RWPE1 (cell line): Measurements from ENCODE around the gene RDH14.

Experiments used
- CTCF ChIA-PET: fragments of 350-600 bp; sonication (Branson Sonifier 250); formaldehyde crosslinking; extraction: SDS; loops from one replicate; lab custom pipeline; 2021; lab: Yijun Ruan, JAX
- POLR2A ChIA-PET: fragments of 400-600 bp; formaldehyde crosslinking; extraction: SDS; loops from one replicate; lab custom pipeline; 2020; ENCODE audit warnings: antibody characterized with exemption; ENCODE audit not compliant: low non-redundant PET; lab: Yijun Ruan, JAX
- DNase-seq: peaks from one replicate; pipeline ENCODE4 v3.0.0; 2012; ENCODE audit warnings: low spot score
- H3K27ac ChIP-seq: fragments of 450-650 bp; 2 replicates; pipeline ENCODE4 v1.5.1; 2017
- CTCF ChIP-seq: fragments of 450-650 bp; conservative IDR thresholded peaks from 2 replicates; pipeline ENCODE4 v1.5.1; 2017; ENCODE audit warnings: low read depth, mild to moderate bottlenecking

RDH14 gene

GRCh38 chr2:18517386-18517785, 43.1 kb downstream of the RDH14 start:
- no peak for DNase-seq
- POLR2A ChIA-PET = no interaction called here
- TF ChIP-seq CTCF = no peak
- no peak overlapping the region for H3K27ac ChIP-seq
- CTCF ChIA-PET = no interaction called here

- ChIA-PET CTCF (no interaction called here), POLR2A (no interaction called here)
- H3K27ac ChIP-seq = no peak overlapping the region
- DNase-seq = no peak
- TF ChIP-seq CTCF = no peak
Measured at GRCh38 chr2:18516112-18516511, 44.3 kb downstream of the RDH14 start.

GRCh38 chr2:18514526-18515461, 45.7 kb downstream of the RDH14 start:
- ChIA-PET CTCF (no interaction called here), POLR2A (no interaction called here)
- H3K27ac ChIP-seq = no peak overlapping the region
- DNase-seq = no peak
- no peak for TF ChIP-seq CTCF

DNA sequence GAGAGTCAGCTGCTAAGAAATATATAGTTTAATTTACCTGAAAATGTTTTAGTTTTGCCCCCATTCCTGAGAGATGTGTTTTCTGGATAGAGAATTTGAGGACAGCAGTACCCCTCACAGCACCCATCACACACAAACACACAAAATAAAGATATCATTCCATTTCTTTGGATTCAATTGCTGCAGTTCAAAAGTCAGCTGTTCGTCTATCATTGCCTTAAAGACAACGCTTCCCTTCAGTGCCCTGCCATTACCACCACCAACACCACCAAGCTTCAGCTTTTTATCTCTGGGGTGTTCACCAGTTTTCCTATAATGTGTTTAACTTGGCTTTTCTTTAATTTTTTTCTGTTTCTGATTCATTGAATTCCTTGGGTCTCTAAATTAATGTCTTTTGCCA, 49.7 kb downstream of the RDH14 start:
- H3K27ac ChIP-seq = no peak overlapping the region
- no peak for DNase-seq
- TF ChIP-seq CTCF = no peak
- ChIA-PET CTCF (interaction anchor here (0.5 to 1.4 kb wide), 2 partner anchors 9 to 156 kb away, joined by 3 to 5 read pairs; no protein-coding TSS in a partner anchor), POLR2A (no interaction called here)

DNA sequence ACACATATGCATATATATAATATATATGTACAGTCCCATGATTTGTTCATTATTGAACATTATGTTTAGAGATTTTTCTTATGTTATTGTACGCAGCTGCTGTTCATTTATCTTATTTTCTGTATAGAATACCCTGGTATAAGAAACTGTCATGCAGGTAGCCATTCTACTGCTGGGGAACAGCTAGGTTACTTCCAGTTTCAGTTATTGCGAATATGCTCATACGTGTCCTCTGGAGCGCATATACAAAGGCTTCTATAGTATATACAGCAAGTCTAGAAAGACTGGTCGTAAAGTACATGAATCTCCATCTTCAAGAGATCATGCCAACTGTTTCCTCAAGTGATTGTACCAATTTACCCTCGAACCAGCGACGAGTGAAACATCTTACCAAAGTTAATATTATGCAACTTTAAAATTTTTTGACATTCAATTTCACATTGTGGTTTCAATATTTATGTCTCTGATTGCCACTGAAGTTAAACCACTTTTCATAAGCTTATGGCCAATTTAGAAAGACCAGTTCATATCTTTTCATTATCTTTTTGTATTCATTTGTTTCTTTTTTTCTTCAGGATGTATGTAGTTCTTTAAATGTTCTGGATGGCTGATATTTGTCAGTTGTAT, 53.5 kb downstream of the RDH14 start:
- ChIA-PET POLR2A (no interaction called here), CTCF (interaction anchor here (0.7 kb wide), 2 partner anchors 11 to 531 kb away, joined by 3 to 4 read pairs; no protein-coding TSS in a partner anchor)
- no peak for DNase-seq
- no peak for TF ChIP-seq CTCF
- H3K27ac ChIP-seq = no peak overlapping the region

GRCh38 chr2:18505703-18506341, 54.6 kb downstream of the RDH14 start:
- DNase-seq = no peak
- CTCF ChIA-PET = interaction anchor here (0.6 kb wide), 1 partner anchor 87 kb away, joined by 3 read pairs; no protein-coding TSS in a partner anchor
- no peak overlapping the region for H3K27ac ChIP-seq
- POLR2A ChIA-PET = no interaction called here
- no peak for TF ChIP-seq CTCF
